GM12875 (cell line): ENCODE measurements around the gene TMC1.

Experiments
- H3K4me3 ChIP-seq: one replicate; pipeline ENCODE4 v1.5.1; 2011; ENCODE audit warnings: low read depth, low read length, control low read depth
- CTCF ChIP-seq: IDR thresholded peaks from 2 replicates; pipeline ENCODE4 v1.5.1; 2011; ENCODE audit warnings: low read depth, mild to moderate bottlenecking, control low read depth, inconsistent platforms, low read length, moderate library complexity, borderline replicate concordance; ENCODE audit not compliant: insufficient read depth

TMC1 gene

GRCh38 chr9:72786948-72787347 is 265.5 kb downstream of the TMC1 start:
- TF ChIP-seq CTCF: no peak

GRCh38 chr9:72788966-72789735 is 267.7 kb downstream of the TMC1 start:
- H3K4me3 ChIP-seq: no peak overlapping the region
- TF ChIP-seq CTCF: no peak

More at GRCh38 chr9:72786948-72787347, 265.5 kb downstream of the TMC1 start:
- no peak overlapping the region for H3K4me3 ChIP-seq

GRCh38 chr9:72789885-72790284 is 268.5 kb downstream of the TMC1 start:
- TF ChIP-seq CTCF: no peak

GRCh38 chr9:72790989-72791388 is 269.6 kb downstream of the TMC1 start:
- TF ChIP-seq CTCF: no peak
- no peak overlapping the region for H3K4me3 ChIP-seq

More at GRCh38 chr9:72789885-72790284, 268.5 kb downstream of the TMC1 start:
- H3K4me3 ChIP-seq: no peak overlapping the region

- H3K4me3 ChIP-seq: no peak overlapping the region
- no peak for TF ChIP-seq CTCF
Measured at GRCh38 chr9:72791436-72791835, 270.0 kb downstream of the TMC1 start.

GRCh38 chr9:72794946-72795345 is 273.5 kb downstream of the TMC1 start:
- no peak for TF ChIP-seq CTCF
- no peak overlapping the region for H3K4me3 ChIP-seq

GRCh38 chr9:72800328-72800994 is 279.1 kb downstream of the TMC1 start:
- H3K4me3 ChIP-seq: no peak overlapping the region
- no peak for TF ChIP-seq CTCF
